Endothelial cell of umbilical vein (primary cell): ENCODE measurements around the gene MSH4. TPM values are rescaled to one million over a fixed set of nuclear protein-coding genes. Genes with fewer than 3 reads are reported as not detected.

ENCODE experiments used
- BruUV-seq: library from RNA; stranded (reverse); fragments of 400-500 nt; replicated peaks from 2 replicates; lab custom pipeline; 2021; lab: Mats Ljungman, UMichigan
- CTCF ChIA-PET: fragments of 300-600, 350-600 bp; sonication (Branson Sonifier 250); formaldehyde crosslinking; loops from one replicate; lab custom pipeline; 2021; ENCODE audit warnings: antibody characterized with exemption, inconsistent platforms; lab: Charles Lee
- POLR2A ChIA-PET: fragments of 300-600, 350-600 bp; sonication (Branson Sonifier 250); formaldehyde crosslinking; loops from one replicate; lab custom pipeline; 2021; ENCODE audit warnings: antibody characterized with exemption, inconsistent platforms; lab: Charles Lee
- DNase-seq: peaks from one replicate; pipeline ENCODE4 v3.0.0-alpha.2; 2011; ENCODE audit warnings: low read depth, low spot score
- FAIRE-seq: peaks from 2 replicates; lab custom pipeline; 2011; peaks lifted over from hg19 to GRCh38; lab: Jason Lieb, UNC
- H2AFZ ChIP-seq: 2 replicates; pipeline ENCODE4 v1.6.0; 2012; ENCODE audit warnings: low read depth, low read length, control low read depth, inconsistent platforms
- H3K27ac ChIP-seq: 2 replicates; pipeline ENCODE4 v1.5.1; 2011; ENCODE audit warnings: low read depth, mild to moderate bottlenecking, control low read depth, low read length, moderate library complexity; ENCODE audit not compliant: insufficient read depth
- H3K27me3 ChIP-seq, 2 experiments: 2 replicates each; pipeline versions ENCODE4 v1.6.0 to v1.6.1; 2011; ENCODE audit warnings: low read length in 2 of 2, mixed read lengths in 1 of 2; ENCODE audit not compliant: control insufficient read depth in 2 of 2, insufficient read depth in 2 of 2
- H3K36me3 ChIP-seq, 2 experiments: 2 replicates in 1 of 2; 3 replicates in 1 of 2; pipeline ENCODE4 v1.5.1; 2011; ENCODE audit warnings: low read length in 2 of 2, mild to moderate bottlenecking in 1 of 2, moderate library complexity in 1 of 2; ENCODE audit not compliant: control insufficient read depth in 2 of 2, insufficient read depth in 2 of 2; ENCODE audit errors: extremely low read depth in 1 of 2
- H3K4me1 ChIP-seq: 3 replicates; pipeline ENCODE4 v1.5.1; 2011; ENCODE audit warnings: mild to moderate bottlenecking, low read length; ENCODE audit not compliant: control insufficient read depth, insufficient read depth; ENCODE audit errors: extremely low read depth
- H3K4me2 ChIP-seq: 2 replicates; pipeline ENCODE4 v1.6.1; 2011; ENCODE audit warnings: low read length, control low read depth, mixed read lengths; ENCODE audit not compliant: insufficient read depth
- H3K4me3 ChIP-seq, 3 experiments: fragments of 200-600 bp in 1 of 3; sonication (generic), shearing (Covaris generic) in 1 of 3; replicated peaks in 1 of 3; 2 replicates each; pipeline ENCODE4 v1.5.1; 2011 to 2016; ENCODE audit warnings: control low read depth in 3 of 3, low read length in 3 of 3, mild to moderate bottlenecking in 2 of 3, inconsistent platforms in 1 of 3, low read depth in 1 of 3, moderate library complexity in 1 of 3; ENCODE audit not compliant: insufficient read depth in 1 of 3
- H3K79me2 ChIP-seq: 2 replicates; pipeline ENCODE4 v1.6.0; 2012; ENCODE audit warnings: low read length, inconsistent platforms; ENCODE audit not compliant: control insufficient read depth, insufficient read depth
- H3K9ac ChIP-seq: replicated peaks from 2 replicates; pipeline ENCODE3; 2011; ENCODE audit warnings: low read length, control low read depth; ENCODE audit not compliant: insufficient read depth; ENCODE audit errors: extremely low read depth
- H3K9me1 ChIP-seq: replicated peaks from 3 replicates; pipeline ENCODE4 v1.6.0; 2011; ENCODE audit warnings: mild to moderate bottlenecking, low read length; ENCODE audit not compliant: control insufficient read depth, insufficient read depth; ENCODE audit errors: extremely low read depth
- H3K9me3 ChIP-seq: replicated peaks from 2 replicates; pipeline ENCODE4 v1.5.1; 2012; ENCODE audit warnings: low read length, inconsistent platforms; ENCODE audit not compliant: control insufficient read depth, insufficient read depth
- H4K20me1 ChIP-seq: replicated peaks from 2 replicates; pipeline ENCODE3; 2011; ENCODE audit warnings: mild to moderate bottlenecking, low read length; ENCODE audit not compliant: control insufficient read depth, insufficient read depth; ENCODE audit errors: extremely low read depth
- CTCF ChIP-seq, 2 donors: IDR thresholded peaks; 1 replicate in 1 of 2; 2 replicates in 1 of 2; pipeline ENCODE4 v1.5.1; 2011; ENCODE audit warnings: low read length in 2 of 2, mild to moderate bottlenecking in 2 of 2, moderate library complexity in 2 of 2, control low read depth in 1 of 2, inconsistent platforms in 1 of 2, low read depth in 1 of 2; ENCODE audit not compliant: insufficient read depth in 1 of 2; ENCODE audit errors: extremely low read depth in 1 of 2
- FOS ChIP-seq: IDR thresholded peaks from 2 replicates; pipeline ENCODE4 v1.6.1; 2011; ENCODE audit warnings: mild to moderate bottlenecking, low read length, moderate library complexity, borderline replicate concordance; ENCODE audit not compliant: insufficient read depth
- GATA2 ChIP-seq: IDR thresholded peaks from 2 replicates; pipeline ENCODE4 v1.7.0; 2011; ENCODE audit warnings: low read depth, mild to moderate bottlenecking, moderate library complexity, mixed read lengths, low read length; ENCODE audit not compliant: insufficient read length, insufficient read depth
- JUN ChIP-seq: IDR thresholded peaks from 2 replicates; pipeline ENCODE4 v1.6.1; 2011; ENCODE audit warnings: borderline replicate concordance, low read depth; ENCODE audit not compliant: insufficient read length, insufficient read depth
- POLR2A ChIP-seq: IDR thresholded peaks from 2 replicates; pipeline ENCODE4 v1.6.1; 2012; ENCODE audit warnings: low read depth, mild to moderate bottlenecking, control low read depth, low read length
- dilution Hi-C: fragments of 300-500 bp; cut with MboI; formaldehyde crosslinking; loops from one replicate; pipeline ENCODE4 v1.15.0; 2019; ENCODE audit warnings: low sequenced_read_pairs; ENCODE audit not compliant: extremely low pct_ligation_motif_present
- intact Hi-C: fragments of 100-400 bp; cut with micrococcal nuclease; formaldehyde crosslinking; loops from one replicate; pipeline ENCODE4 v1.10.0; 2022
- polyA plus RNA-seq, 4 experiments: library from polyadenylated mRNA; depleted of rRNA in 3 of 4; stranded (reverse) in 3 of 4; unstranded in 1 of 4; fragments of >200 nt; gene quantifications; 2 replicates each; pipeline versions ENCODE4 v1.2.1 to v1.2.3, GENCODE V29; 2011 to 2012; ENCODE audit warnings: missing spikeins in 1 of 4
- total RNA-seq: library from RNA; stranded (reverse); gene quantifications from 2 replicates; pipeline ENCODE4 v1.2.3, GENCODE V29; 2021

The MSH4 gene
- total and polyA plus RNA-seq, 2 donors (not counting 3 experiments of a cell fraction or from before 2014, with no cell fraction given), result 0.01 to 0.29 TPM

GRCh38 chr1:75786901-75787493, 9.7 kb upstream of the MSH4 start:
- TF ChIP-seq CTCF (IDR thresholded peaks at IDR 0.05; ENCODE audit: extremely low read depth in 1 of 2, insufficient read depth in 1 of 2, low read depth in 1 of 2, low read length in 2 of 2) (no peak), POLR2A (peak; percentile 2)
- no TSS peak for BruUV-seq
- peak overlapping the region; percentile 94 for H3K4me2 ChIP-seq
- POLR2A ChIA-PET, result interaction anchor here (1.0 kb wide), 1 partner anchor 10 kb away, joined by 4 read pairs; the partner anchor contains the start of gene MSH4
- peak overlapping the region; percentile 98 for H3K9ac ChIP-seq
- no peaks in the 10 kb centered on the region for H3K9me1 ChIP-seq
- H3K4me3 ChIP-seq, result peak overlapping the region; percentile 62 to 99 (median 96)
- no peak for DNase-seq
- H3K27ac ChIP-seq, result peak overlapping the region; percentile 83
- H3K4me1 ChIP-seq, result peaks cover 33% of the 10 kb centered on the region
- H3K27me3 ChIP-seq, result no peaks in the 10 kb centered on the region
- H3K36me3 ChIP-seq, result peaks cover 7 to 15% of the 10 kb centered on the region in 2 experiments
- H3K79me2 ChIP-seq, result peaks cover 57% of the 10 kb centered on the region
- intact Hi-C loops (loop anchor here (1.0 to 5.0 kb wide), 6 partner anchors 22 to 1054 kb away; partner anchors contain the start of genes ACADM, CRYZ and TYW3), dilution Hi-C loops (no loop called here)
- H4K20me1 ChIP-seq, result peaks cover 3% of the 10 kb centered on the region
- FAIRE-seq, result no peak
- CTCF ChIA-PET, result interaction anchor here (1.3 to 1.6 kb wide), 2 partner anchors 14 to 19 kb away, joined by 4 to 8 read pairs; no protein-coding TSS in a partner anchor
- no peaks in the 10 kb centered on the region for H3K9me3 ChIP-seq
- H2AFZ ChIP-seq, result no peak overlapping the region

- CTCF ChIA-PET, result interaction anchor here (0.9 kb wide), 1 partner anchor 555 kb away, joined by 4 read pairs; no protein-coding TSS in a partner anchor
- Histone ChIP-seq H3K36me3 (peaks cover 7 to 20% of the 10 kb centered on the region in 2 experiments), H3K4me2 (peak overlapping the region; percentile 94), H2AFZ (no peak overlapping the region), H3K9me3 (no peaks in the 10 kb centered on the region), H3K4me3 (peak overlapping the region; percentile 62 to 99 (median 96)), H3K9ac (peak overlapping the region; percentile 98), H3K27ac (peak overlapping the region; percentile 36), H4K20me1 (peaks cover 3% of the 10 kb centered on the region), H3K4me1 (peaks cover 33% of the 10 kb centered on the region), H3K79me2 (peaks cover 62% of the 10 kb centered on the region), H3K27me3 (no peaks in the 10 kb centered on the region), H3K9me1 (no peaks in the 10 kb centered on the region)
- no TSS peak for BruUV-seq
- TF ChIP-seq POLR2A (peak; percentile 40), GATA2 (no peak), FOS (no peak), JUN (no peak)
- intact Hi-C loops, result loop anchor here (2.0 to 5.0 kb wide), 4 partner anchors 280 to 1055 kb away; partner anchors contain the start of genes CRYZ and TYW3
- DNase-seq (no peak), FAIRE-seq (peak; percentile 12)
- POLR2A ChIA-PET, result no interaction called here
- dilution Hi-C loops, result no loop called here
Measured at GRCh38 chr1:75787524-75787923, 9.2 kb upstream of the MSH4 start.
